DOHH2 (cell line): ENCODE data around the gene LTBR.

Experiments used
- H3F3A ChIP-seq: fragments of 200-600 bp; sonication (generic), shearing (Covaris generic); 2 replicates; pipeline ENCODE4 v1.6.0; 2016; ENCODE audit warnings: antibody characterized with exemption, mild to moderate bottlenecking; ENCODE audit not compliant: control insufficient read depth, insufficient read depth
- H3K27ac ChIP-seq: fragments of 200-600 bp; sonication (generic); 2 replicates; pipeline ENCODE4 v1.5.1; 2014; ENCODE audit warnings: low read depth, mild to moderate bottlenecking, low read length, moderate library complexity
- H3K27me3 ChIP-seq: fragments of 200-600 bp; sonication (generic); 2 replicates; pipeline ENCODE4 v1.6.1; 2014; ENCODE audit warnings: mild to moderate bottlenecking, low read length, mixed read lengths; ENCODE audit not compliant: control insufficient read depth
- H3K36me3 ChIP-seq: fragments of 200-600 bp; sonication (generic); 2 replicates; pipeline ENCODE4 v1.6.1; 2014; ENCODE audit warnings: mild to moderate bottlenecking, low read length, moderate library complexity, mixed read lengths; ENCODE audit not compliant: control insufficient read depth
- H3K4me1 ChIP-seq: fragments of 200-600 bp; sonication (generic); 2 replicates; pipeline ENCODE4 v1.6.1; 2014; ENCODE audit warnings: mild to moderate bottlenecking, low read length, mixed read lengths; ENCODE audit not compliant: control insufficient read depth
- H3K4me2 ChIP-seq: fragments of 200-600 bp; sonication (generic); 2 replicates; pipeline ENCODE4 v1.6.0; 2014; ENCODE audit warnings: mild to moderate bottlenecking, low read length, moderate library complexity
- H3K4me3 ChIP-seq: fragments of 200-600 bp; sonication (generic); 2 replicates; pipeline ENCODE4 v1.5.1; 2014; ENCODE audit warnings: mild to moderate bottlenecking, low read length, mixed read lengths
- H3K79me2 ChIP-seq: fragments of 200-600 bp; sonication (generic); 2 replicates; pipeline ENCODE4 v1.6.1; 2014; ENCODE audit warnings: mild to moderate bottlenecking, low read length, mixed read lengths; ENCODE audit not compliant: control insufficient read depth
- H3K9me2 ChIP-seq: fragments of 200-600 bp; sonication (generic); replicated peaks from 2 replicates; pipeline ENCODE4 v1.6.1; 2014; ENCODE audit warnings: mild to moderate bottlenecking, low read length, mixed read lengths; ENCODE audit not compliant: control insufficient read depth
- H3K9me3 ChIP-seq: fragments of 200-600 bp; sonication (generic); 2 replicates; pipeline ENCODE4 v1.6.1; 2014; ENCODE audit warnings: antibody characterized with exemption, low read length, mixed read lengths; ENCODE audit not compliant: control insufficient read depth, insufficient read depth
- H4K20me1 ChIP-seq: fragments of 200-600 bp; sonication (generic); 2 replicates; pipeline ENCODE4 v1.6.0; 2014; ENCODE audit warnings: low read depth, mild to moderate bottlenecking, antibody characterized with exemption, low read length, moderate library complexity; ENCODE audit not compliant: control insufficient read depth, insufficient read depth
- CTCF ChIP-seq: fragments of 200-600 bp; sonication (generic); IDR thresholded peaks from one replicate; pipeline ENCODE4 v1.5.1; 2014; ENCODE audit warnings: antibody characterized with exemption, mild to moderate bottlenecking, low read depth, low read length; ENCODE audit not compliant: poor library complexity, severe bottlenecking
- EZH2phosphoT487 ChIP-seq: fragments of 200-600 bp; sonication (generic); IDR thresholded peaks from 2 replicates; pipeline ENCODE4 v1.6.1; 2017; ENCODE audit warnings: borderline replicate concordance, mild to moderate bottlenecking, antibody characterized with exemption, low read length, moderate library complexity, mixed read lengths

The LTBR gene

GRCh38 chr12:6376870-6377666, 6.9 kb upstream of the LTBR start:
- H3K4me1 ChIP-seq, result peaks cover 2% of the 10 kb centered on the region; the same call in 1 of the 2 replicates
- H3K9me3 ChIP-seq, result no peaks in the 10 kb centered on the region
- peaks cover 50% of the 10 kb centered on the region for H3K27me3 ChIP-seq
- TF ChIP-seq EZH2phosphoT487, result no peak
- no peak overlapping the region for H3K4me2 ChIP-seq
- no peak overlapping the region for H3K4me3 ChIP-seq
- no peaks in the 10 kb centered on the region for H4K20me1 ChIP-seq
- no peaks in the 10 kb centered on the region for H3F3A ChIP-seq
- H3K9me2 ChIP-seq, result no peaks in the 10 kb centered on the region
- no peak overlapping the region for H3K27ac ChIP-seq
- H3K79me2 ChIP-seq, result no peaks in the 10 kb centered on the region
- H3K36me3 ChIP-seq, result no peaks in the 10 kb centered on the region

DNA sequence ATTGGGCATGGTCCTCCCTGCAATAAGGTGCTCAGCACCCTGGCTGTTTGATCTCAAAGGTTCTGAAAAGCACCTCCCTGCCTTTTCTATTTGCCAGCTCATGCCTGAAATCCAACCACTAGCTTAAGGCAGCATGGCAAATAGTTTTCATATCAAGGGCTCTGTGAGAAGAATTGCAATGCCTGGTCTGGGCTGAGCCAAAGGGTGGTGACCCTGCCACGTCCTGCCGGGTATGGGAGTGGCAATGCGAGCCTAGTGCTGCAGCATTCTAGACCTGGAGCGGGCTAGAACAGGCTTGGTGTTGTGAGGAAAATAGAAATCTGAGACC, 6.3 kb upstream of the LTBR start:
- TF ChIP-seq EZH2phosphoT487 (no peak), CTCF (no peak)
- Histone ChIP-seq H3K9me3 (no peaks in the 10 kb centered on the region), H3K27me3 (peaks cover 52% of the 10 kb centered on the region), H4K20me1 (no peaks in the 10 kb centered on the region), H3F3A (no peaks in the 10 kb centered on the region), H3K4me2 (no peak overlapping the region), H3K79me2 (no peaks in the 10 kb centered on the region), H3K36me3 (no peaks in the 10 kb centered on the region), H3K4me3 (no peak overlapping the region), H3K9me2 (no peaks in the 10 kb centered on the region), H3K27ac (no peak overlapping the region), H3K4me1 (peaks cover 2% of the 10 kb centered on the region; the same call in 1 of the 2 replicates)

DNA sequence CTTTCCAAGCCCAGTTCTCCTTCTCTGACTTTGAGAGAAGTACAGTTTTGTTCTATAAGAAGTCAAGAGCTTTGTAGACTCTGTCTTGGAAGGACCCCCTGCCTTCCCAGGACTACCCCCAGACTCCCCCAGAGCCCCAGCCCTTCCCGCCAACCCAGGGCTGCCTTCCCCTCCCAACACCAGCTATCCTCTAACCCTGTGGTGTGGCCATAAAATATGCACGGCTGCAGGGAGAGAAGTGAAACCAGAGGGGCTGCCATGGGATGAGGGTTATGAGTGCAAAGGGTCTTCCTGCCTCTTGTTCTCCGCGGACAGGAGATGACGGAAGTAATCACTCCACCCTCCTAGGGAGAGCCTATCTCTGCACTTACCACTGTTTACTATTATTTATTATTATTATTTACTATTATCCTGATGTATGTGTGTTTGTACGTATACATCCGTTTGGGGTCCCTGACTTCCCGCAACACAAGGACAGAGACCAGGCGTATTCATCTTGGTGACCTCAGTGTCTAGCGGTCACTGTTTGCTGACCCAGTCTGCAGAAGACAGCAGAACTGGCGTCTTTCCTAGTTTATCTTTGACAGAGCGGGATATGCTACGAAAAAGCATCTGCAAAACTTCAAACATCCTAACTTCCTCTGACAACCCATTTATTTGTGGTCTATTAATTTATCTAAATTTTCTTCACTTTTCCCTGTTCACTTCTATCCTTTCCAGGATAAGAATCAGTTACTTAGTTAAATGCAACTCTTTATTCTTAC, 5.1 kb upstream of the LTBR start:
- H3K27ac ChIP-seq, result no peak overlapping the region
- no peaks in the 10 kb centered on the region for H3K9me3 ChIP-seq
- no peaks in the 10 kb centered on the region for H4K20me1 ChIP-seq
- no peaks in the 10 kb centered on the region for H3F3A ChIP-seq
- H3K4me2 ChIP-seq, result no peak overlapping the region
- TF ChIP-seq EZH2phosphoT487 (no peak), CTCF (no peak)
- no peaks in the 10 kb centered on the region for H3K79me2 ChIP-seq
- no peak overlapping the region for H3K4me3 ChIP-seq
- peaks cover 2% of the 10 kb centered on the region; the same call in 1 of the 2 replicates for H3K4me1 ChIP-seq
- H3K27me3 ChIP-seq, result peaks cover 53% of the 10 kb centered on the region
- no peaks in the 10 kb centered on the region for H3K36me3 ChIP-seq
- H3K9me2 ChIP-seq, result no peaks in the 10 kb centered on the region
